ENCODE measurements around the gene LEKR1.

DNA sequence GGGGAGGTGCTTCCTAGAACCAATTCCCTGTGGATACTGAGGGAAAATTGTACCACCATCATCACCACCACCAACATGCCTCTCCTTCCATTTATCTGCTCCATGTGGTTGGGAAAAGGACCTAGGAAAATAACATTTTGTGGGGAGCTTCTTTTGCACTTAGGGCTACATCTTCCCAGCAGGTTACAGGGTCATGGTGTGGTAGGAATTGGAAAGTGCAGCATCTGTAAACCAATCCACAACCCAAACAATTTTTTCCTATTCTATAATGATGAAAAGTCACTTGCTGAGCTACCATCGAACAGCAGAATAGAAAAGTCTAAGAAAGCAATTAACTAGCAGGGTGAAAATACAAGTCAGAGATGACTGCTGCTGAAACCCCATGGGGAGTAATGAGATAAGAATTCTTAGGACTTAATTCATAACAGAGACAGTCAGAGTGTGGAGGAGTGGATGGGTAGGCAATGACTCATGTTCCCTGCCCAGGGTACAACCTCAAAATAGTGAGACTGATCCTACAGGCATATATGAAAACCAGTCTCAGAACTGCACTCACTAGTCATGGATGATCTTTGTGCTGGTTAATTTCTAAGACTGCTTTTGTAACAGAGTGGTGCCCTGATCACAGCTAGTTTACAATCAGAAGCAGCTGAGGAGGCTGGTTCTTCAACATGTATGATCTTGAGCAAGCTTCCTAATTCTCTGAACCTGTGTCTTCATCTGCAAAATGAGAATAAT lies 38.1 kb upstream of the LEKR1 start:
- TF ChIP-seq, protein P1, sequence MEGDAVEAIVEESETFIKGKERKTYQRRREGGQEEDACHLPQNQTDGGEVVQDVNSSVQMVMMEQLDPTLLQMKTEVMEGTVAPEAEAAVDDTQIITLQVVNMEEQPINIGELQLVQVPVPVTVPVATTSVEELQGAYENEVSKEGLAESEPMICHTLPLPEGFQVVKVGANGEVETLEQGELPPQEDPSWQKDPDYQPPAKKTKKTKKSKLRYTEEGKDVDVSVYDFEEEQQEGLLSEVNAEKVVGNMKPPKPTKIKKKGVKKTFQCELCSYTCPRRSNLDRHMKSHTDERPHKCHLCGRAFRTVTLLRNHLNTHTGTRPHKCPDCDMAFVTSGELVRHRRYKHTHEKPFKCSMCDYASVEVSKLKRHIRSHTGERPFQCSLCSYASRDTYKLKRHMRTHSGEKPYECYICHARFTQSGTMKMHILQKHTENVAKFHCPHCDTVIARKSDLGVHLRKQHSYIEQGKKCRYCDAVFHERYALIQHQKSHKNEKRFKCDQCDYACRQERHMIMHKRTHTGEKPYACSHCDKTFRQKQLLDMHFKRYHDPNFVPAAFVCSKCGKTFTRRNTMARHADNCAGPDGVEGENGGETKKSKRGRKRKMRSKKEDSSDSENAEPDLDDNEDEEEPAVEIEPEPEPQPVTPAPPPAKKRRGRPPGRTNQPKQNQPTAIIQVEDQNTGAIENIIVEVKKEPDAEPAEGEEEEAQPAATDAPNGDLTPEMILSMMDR (conservative IDR thresholded peaks at IDR 0.05; ENCODE audit: low read length) = no peak
- TF ChIP-seq EZH2phosphoT487 (IDR thresholded peaks at IDR 0.05; ENCODE audit: borderline replicate concordance, low read depth, low read length) = no peak

Measured in OCI-LY7 (cell line).